Gastrocnemius medialis (tissue), 4 donors: Measurements from ENCODE around the gene IGLL5.

Source experiments
- CTCF ChIP-seq, 5 experiments: fragments of 450-650 bp in 3 of 5; fragments of 200-600 bp in 2 of 5; sonication (generic) in 2 of 5; IDR thresholded peaks in 4 of 5; conservative IDR thresholded peaks in 1 of 5; 1 replicate in 4 of 5; 2 replicates in 1 of 5; pipeline ENCODE4 v1.5.1; 2016 to 2019; ENCODE audit warnings: antibody characterized with exemption in 5 of 5, mild to moderate bottlenecking in 3 of 5, moderate library complexity in 3 of 5
- POLR2A ChIP-seq, 2 donors: fragments of 450-650 bp; IDR thresholded peaks; one replicate each; pipeline ENCODE4 v1.6.1; 2017; ENCODE audit warnings: antibody characterized with exemption in 2 of 2, mild to moderate bottlenecking in 2 of 2, moderate library complexity in 2 of 2

GRCh38 chr22:22942511-22943329 lies 55.1 kb downstream of the IGLL5 start:
- TF ChIP-seq POLR2A (IDR thresholded peaks at IDR 0.05) (no peak), CTCF (IDR thresholded peaks at IDR 0.05 in 4 of 5, conservative IDR thresholded peaks at IDR 0.05 in 1 of 5) (peak; percentile 27 to 62 (median 39))
